Muscle layer of duodenum (tissue), 2 donors: ENCODE data around the gene CDK3.

Experiments
- H3K27ac ChIP-seq: one replicate; pipeline ENCODE4 v1.7.0; 2013; ENCODE audit warnings: mild to moderate bottlenecking, low read length
- H3K27me3 ChIP-seq: one replicate; pipeline ENCODE4 v1.7.0; 2013; ENCODE audit warnings: low read depth, mild to moderate bottlenecking, control low read depth, low read length
- H3K36me3 ChIP-seq, 2 donors: one replicate each; pipeline ENCODE4 v1.7.0; 2013; ENCODE audit warnings: low read length in 2 of 2, control low read depth in 1 of 2, mild to moderate bottlenecking in 1 of 2; ENCODE audit not compliant: insufficient read depth in 2 of 2, control insufficient read depth in 1 of 2
- H3K4me1 ChIP-seq, 2 donors: one replicate each; pipeline ENCODE4 v1.7.0; 2013; ENCODE audit warnings: low read length in 2 of 2, mild to moderate bottlenecking in 2 of 2, control low read depth in 1 of 2, moderate library complexity in 1 of 2; ENCODE audit not compliant: insufficient read depth in 2 of 2, control insufficient read depth in 1 of 2
- H3K4me3 ChIP-seq, 2 donors: one replicate each; pipeline ENCODE4 v1.7.0; 2013; ENCODE audit warnings: low read length in 2 of 2, low read depth in 1 of 2, mild to moderate bottlenecking in 1 of 2
- H3K9me3 ChIP-seq, 2 donors: one replicate each; pipeline ENCODE4 v1.7.0; 2013; ENCODE audit warnings: low read length in 2 of 2, control low read depth in 1 of 2, mild to moderate bottlenecking in 1 of 2; ENCODE audit not compliant: control insufficient read depth in 1 of 2
- donor health status: healthy.

CDK3 gene

DNA sequence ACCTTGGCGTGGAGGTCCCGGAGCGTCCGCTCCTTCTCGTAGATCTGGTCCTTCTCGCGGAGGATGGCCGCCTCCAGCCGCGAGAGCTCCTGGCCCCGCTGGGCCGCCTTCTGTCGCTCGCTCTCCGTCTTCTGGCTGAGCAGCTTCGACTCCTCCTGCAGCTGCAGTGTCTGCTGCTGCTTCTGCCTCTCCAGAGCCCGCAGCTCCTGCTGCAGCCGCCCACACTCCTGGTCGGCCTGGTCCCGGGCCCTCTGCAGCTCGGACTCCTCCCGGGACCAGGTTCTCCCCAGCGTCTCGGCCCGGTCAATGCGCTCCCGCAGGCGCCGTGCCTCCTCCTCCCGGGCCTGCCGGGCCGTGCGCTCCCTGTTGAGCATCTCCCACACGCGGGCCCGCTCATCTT lies 7.6 kb downstream of the CDK3 start:
- no peak overlapping the region for H3K27ac ChIP-seq

DNA sequence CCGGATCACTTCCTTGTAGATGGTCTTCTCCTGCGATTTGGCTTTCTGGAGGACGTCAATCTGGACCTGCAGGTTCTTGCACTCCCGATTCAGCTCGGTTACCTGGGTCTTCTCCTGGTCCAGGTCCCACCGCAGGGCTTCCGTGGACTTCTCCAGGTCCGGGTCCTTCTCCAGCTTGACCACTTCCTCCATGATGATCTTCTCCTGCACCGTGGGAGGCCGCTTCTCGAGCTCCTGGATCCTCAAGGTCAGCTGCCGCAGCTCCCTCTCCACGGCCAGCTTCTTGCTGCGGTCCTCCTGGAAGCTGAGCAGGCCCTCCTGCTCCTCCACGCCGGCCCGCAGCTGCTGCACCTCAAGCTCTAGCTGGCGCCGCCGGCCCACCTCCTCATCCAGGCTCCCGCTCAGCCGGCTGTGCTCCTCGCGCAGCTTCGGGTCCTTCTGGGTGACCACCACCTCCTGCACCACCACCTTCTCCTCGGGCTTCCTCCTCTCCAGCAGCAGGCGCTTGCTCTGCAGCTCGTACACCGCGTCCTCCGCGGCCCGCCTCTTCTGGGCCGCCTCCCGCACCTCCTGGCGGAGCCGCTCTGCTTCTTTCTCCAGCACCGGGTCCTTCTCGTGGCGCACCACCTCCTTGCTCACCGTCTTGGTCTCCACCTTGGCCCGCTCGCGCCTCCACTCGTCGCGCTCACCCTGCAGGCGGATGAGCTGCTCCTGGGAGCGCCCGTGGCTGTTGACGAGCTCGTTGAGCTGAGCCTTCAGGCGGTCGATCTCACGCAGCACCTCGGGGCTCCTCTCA lies 8.2 kb downstream of the CDK3 start:
- no peaks in the 10 kb centered on the region for H3K36me3 ChIP-seq
- no peaks in the 10 kb centered on the region for H3K9me3 ChIP-seq
- H3K27me3 ChIP-seq, result no peaks in the 10 kb centered on the region
- no peak overlapping the region for H3K27ac ChIP-seq
- H3K4me3 ChIP-seq, result no peak overlapping the region
- no peaks in the 10 kb centered on the region for H3K4me1 ChIP-seq

More for the DNA sequence above, 7.6 kb downstream of the CDK3 start:
- Histone ChIP-seq H3K36me3 (peaks cover 0 to 3% of the 10 kb centered on the region in 2 donors), H3K4me3 (no peak overlapping the region), H3K27me3 (no peaks in the 10 kb centered on the region), H3K9me3 (no peaks in the 10 kb centered on the region), H3K4me1 (no peaks in the 10 kb centered on the region)

DNA sequence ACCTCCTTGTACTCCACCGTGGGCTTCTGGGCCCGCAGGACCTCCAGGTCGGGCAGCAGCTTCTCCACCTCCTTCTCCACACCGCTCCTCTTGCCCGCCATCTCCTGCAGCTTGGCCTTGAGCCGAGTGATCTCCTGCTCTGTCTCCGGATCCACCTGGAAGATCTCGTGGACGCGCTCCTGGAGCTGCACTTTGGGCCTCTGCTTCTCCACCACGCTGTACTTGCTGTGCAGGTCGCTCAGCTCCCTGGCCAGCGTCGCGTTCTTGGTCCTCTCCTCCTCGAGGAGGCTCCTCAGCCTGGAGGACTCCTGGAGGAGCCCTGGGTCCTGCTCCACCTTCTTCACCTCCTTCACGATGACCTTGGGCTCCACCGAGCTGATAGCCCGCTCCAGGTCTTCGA lies 8.8 kb downstream of the CDK3 start:
- Histone ChIP-seq H3K9me3 (no peaks in the 10 kb centered on the region), H3K27ac (no peak overlapping the region), H3K36me3 (no peaks in the 10 kb centered on the region), H3K27me3 (no peaks in the 10 kb centered on the region), H3K4me3 (no peak overlapping the region), H3K4me1 (peaks cover 0 to 5% of the 10 kb centered on the region in 2 donors)

DNA sequence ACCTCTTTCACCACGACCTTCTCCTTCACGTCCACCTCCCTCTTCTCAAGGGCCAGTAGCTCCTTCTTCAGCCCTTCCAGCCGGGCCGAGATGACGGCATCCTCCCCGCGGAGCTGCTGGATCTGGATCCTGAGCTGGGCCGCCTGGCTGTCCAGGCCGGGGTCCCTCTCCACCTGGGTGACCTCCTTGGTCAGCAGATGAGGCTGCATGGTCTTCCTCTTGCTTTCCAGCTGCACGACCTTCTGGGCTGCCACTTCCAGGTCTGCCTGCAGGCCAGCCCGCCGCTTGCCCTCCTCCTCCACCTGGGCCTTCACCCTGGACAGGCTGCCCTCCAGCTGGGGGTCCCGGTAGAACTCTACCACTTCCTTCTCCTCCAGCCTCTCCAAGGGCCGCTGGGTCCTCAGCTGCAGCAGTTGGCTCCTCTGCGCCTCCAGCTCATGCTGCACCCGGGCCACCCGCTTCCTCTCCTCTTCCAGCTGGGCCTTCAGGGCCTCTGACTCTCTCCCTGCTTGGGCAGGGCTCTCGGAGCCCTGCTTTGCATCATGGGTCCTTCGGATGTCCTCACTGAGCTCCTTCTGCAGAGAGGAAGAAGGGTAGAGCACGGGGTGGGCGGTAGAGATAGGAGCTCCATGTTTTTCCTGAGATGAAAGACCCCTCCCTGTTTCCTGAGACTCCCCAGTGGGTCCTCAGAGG lies 9.5 kb downstream of the CDK3 start:
- Histone ChIP-seq H3K4me3 (no peak overlapping the region), H3K27ac (no peak overlapping the region), H3K4me1 (peaks cover 0 to 10% of the 10 kb centered on the region in 2 donors), H3K27me3 (no peaks in the 10 kb centered on the region), H3K36me3 (no peaks in the 10 kb centered on the region), H3K9me3 (no peaks in the 10 kb centered on the region)

DNA sequence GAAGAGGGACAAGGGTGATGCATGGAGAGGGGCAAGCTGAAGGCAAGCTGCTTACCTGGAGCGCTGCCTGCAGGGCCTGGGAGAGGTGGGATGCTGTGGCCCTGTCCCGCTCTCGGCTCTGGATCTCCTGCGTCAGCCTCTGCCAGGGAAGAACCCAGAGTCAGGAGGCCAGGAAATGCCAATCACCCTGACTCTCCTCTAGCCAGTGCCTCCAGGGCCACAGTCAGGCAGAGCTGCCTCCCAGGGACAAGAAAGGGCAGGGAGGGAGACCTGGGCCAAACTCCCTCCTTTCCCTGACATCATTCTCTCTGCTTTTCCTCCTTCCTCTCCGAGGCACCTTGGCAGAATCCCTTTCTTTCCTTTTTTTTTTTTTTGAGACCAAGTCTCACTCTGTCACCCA lies 11.3 kb downstream of the CDK3 start:
- Histone ChIP-seq H3K4me1 (peaks cover 0 to 10% of the 10 kb centered on the region in 2 donors), H3K27me3 (no peaks in the 10 kb centered on the region), H3K36me3 (no peaks in the 10 kb centered on the region), H3K27ac (no peak overlapping the region), H3K4me3 (no peak overlapping the region), H3K9me3 (no peaks in the 10 kb centered on the region)

DNA sequence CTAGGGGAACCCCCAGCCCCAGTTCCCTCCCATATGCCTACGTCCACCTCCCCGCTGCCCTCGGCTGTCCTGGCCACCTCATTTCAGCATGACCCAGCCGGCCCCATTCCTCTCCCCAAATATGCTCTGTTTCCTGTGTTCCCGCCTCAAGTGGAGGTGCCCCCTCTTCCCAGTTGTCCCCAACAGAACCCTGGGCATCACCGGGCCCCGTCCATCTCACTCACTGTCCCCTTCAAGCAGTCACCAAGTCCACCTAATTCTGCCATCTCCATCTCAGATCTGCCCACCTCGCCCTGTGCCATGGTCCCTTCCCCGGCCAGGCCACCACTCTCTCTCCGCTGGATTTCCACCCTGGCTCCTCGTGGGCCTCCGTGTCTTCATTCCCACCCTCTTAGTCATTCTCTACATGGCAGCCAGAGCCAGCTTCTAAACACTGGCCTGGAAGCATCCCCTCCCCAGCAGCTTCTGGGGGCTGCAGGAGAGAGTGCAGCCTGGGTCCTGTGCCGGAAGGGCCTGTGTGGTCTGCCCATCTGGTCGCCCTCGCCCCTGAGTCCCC lies 12.8 kb downstream of the CDK3 start:
- Histone ChIP-seq H3K9me3 (no peaks in the 10 kb centered on the region), H3K27ac (no peak overlapping the region), H3K36me3 (no peaks in the 10 kb centered on the region), H3K27me3 (no peaks in the 10 kb centered on the region), H3K4me1 (peaks cover 0 to 10% of the 10 kb centered on the region in 2 donors), H3K4me3 (no peak overlapping the region)

DNA sequence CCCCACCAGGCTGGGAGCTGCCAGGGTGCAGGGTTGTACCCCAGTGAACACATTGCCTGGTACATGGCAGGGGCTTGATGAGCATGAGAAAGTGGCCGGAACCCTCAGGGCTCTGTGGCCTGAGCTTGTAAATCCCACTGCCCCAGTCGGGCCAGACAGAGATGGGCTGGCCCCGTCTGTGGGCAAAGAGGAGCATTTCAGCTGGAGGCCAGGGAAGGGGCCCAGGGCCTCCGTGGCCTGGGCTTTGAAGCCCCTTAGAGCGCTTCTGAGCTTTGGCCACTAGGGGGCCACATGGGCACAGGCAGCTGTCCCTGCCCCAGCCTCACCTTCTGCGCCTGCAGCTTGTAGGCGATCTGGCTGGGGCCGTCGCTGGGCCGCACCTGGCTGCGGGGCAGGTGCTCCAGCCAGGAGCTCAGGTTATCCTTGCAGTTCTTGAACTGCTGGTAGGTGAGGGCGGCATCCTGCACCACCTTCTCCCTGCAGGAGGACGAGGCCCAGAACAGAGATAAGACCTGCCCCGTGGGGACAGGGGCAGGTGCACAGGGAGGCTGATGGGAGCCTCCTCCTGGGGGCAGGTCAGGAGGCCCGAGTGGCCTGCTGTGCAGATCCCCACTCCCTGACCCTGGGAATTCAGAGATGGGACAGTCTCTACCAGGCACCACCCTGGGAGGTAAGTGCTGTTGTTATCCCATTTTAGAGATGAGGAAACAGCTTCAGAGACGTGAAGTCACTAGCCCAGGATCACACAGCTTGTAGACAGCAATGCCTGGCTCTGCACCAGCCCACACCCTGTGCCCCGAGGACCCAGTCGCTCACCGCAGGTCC lies 13.7 kb downstream of the CDK3 start:
- no peaks in the 10 kb centered on the region for H3K9me3 ChIP-seq
- no peak overlapping the region for H3K27ac ChIP-seq
- no peaks in the 10 kb centered on the region for H3K27me3 ChIP-seq
- no peaks in the 10 kb centered on the region for H3K36me3 ChIP-seq
- peaks cover 0 to 10% of the 10 kb centered on the region in 2 donors for H3K4me1 ChIP-seq
- H3K4me3 ChIP-seq, result no peak overlapping the region

DNA sequence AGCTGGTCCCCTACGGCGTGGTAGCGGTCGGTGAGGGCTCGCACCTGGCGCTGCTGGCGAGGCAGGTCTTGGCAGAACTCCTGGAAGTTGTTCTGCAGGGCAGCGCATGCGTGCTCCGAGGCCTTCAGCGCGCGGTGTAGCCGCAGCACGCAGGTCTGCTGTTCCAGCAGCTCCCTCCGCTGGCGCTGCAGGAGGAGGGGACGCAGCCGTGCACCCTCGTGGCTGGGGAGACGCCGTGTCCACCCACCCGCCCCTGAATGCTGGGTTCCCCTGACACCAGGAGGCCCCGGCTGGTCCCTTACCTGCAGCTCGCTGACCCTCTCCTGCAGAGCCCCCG lies 14.2 kb downstream of the CDK3 start:
- H3K36me3 ChIP-seq, result no peaks in the 10 kb centered on the region
- no peak overlapping the region for H3K4me3 ChIP-seq
- peaks cover 0 to 10% of the 10 kb centered on the region in 2 donors for H3K4me1 ChIP-seq
- H3K27ac ChIP-seq, result no peak overlapping the region
- no peaks in the 10 kb centered on the region for H3K27me3 ChIP-seq
- no peaks in the 10 kb centered on the region for H3K9me3 ChIP-seq

DNA sequence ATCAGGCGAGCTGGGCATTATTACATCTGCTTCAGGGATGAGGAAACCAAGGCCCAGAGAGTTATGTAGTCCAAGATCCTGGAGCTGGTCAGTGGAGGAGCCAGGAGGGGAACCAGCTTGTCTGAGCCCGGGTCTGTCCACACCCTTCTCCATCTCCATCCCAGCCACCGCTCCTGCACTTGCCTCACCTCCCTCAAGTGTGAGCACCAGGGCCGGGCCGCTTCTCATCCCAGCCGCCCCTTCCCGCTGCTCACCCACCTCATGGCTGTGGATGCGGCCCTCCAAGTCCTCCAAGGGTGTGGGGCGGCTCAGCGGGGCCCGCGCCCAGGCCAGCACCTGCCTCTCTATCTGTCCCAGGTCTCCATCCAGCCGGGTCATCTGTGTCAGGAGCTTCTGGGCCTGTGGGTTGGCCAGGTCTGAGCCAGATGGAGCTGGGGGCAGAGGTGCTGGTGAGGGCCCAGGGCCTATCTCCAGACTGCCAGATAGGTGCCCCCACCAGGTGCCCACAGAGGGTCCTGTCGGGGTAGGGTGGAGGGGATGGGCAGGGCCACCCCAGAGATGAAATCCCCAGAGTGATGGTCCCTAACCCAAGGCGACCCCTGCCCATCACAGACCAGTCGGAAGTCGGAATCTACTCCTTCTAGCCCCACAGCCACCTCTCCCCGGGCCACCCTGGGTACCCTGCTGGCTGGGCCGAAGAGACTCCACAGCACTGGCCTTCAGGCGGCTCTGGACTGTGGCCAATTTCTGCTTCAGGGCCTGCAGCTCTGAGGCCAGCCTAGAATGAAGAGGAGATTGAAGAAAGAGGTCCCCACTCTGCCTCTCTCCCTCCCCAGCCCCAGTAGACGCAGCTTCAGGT lies 17.1 kb downstream of the CDK3 start:
- Histone ChIP-seq H3K4me3 (no peak overlapping the region), H3K36me3 (no peaks in the 10 kb centered on the region), H3K9me3 (no peaks in the 10 kb centered on the region), H3K4me1 (peaks cover 0 to 10% of the 10 kb centered on the region in 2 donors), H3K27ac (no peak overlapping the region), H3K27me3 (no peaks in the 10 kb centered on the region)

DNA sequence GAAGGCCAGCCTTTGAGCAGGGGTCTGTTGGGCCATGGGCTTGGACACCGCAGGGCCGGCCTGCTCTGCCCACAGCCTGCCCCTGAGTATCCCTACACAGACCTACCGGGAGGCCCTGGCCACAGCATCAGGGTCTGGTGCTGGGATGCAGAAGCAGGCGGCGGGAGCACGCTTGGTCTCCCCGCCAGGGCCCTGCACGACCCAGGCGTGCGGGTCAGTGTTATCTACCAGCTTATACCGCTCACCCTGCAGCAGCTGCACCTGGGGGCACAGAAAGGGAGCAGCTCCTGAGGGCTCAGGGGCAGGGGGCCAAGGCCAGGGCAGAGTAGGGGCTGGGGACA lies 17.7 kb downstream of the CDK3 start:
- Histone ChIP-seq H3K36me3 (no peaks in the 10 kb centered on the region), H3K27me3 (no peaks in the 10 kb centered on the region), H3K27ac (no peak overlapping the region), H3K4me1 (peaks cover 0 to 10% of the 10 kb centered on the region in 2 donors), H3K9me3 (no peaks in the 10 kb centered on the region), H3K4me3 (no peak overlapping the region)
